HepG2 (cell line): ENCODE results near the gene AOX1. TPM values are rescaled to one million over a fixed set of nuclear protein-coding genes. Genes with fewer than 3 reads are reported as not detected.

Experiments
- ATAC-seq: fragments of 200-7000 bp; cut with Tn5 transposase; 3 replicates; pipeline ENCODE4 v1.9.1; 2020; ENCODE audit warnings: mild to moderate bottlenecking, moderate library complexity
- BruUV-seq: library from RNA; stranded (reverse); fragments of 400-500 nt; replicated peaks from 2 replicates; lab custom pipeline; 2021; lab: Mats Ljungman, UMichigan
- CTCF ChIA-PET: fragments of 300-600 bp; formaldehyde crosslinking; extraction: SDS; loops from one replicate; lab custom pipeline; 2021; ENCODE audit warnings: low total read pairs, inconsistent platforms, low intra/inter-chr PET ratio; lab: Yijun Ruan, JAX
- POLR2A ChIA-PET: fragments of 350-600 bp; sonication (Branson Sonifier 250); formaldehyde crosslinking; loops from one replicate; lab custom pipeline; 2020; ENCODE audit warnings: antibody characterized with exemption, inconsistent platforms; lab: Yijun Ruan, JAX
- DNase-seq: peaks from one replicate; pipeline ENCODE4 v3.0.0-alpha.2; 2015; ENCODE audit warnings: low spot score
- FAIRE-seq: peaks from 3 replicates; lab custom pipeline; 2011; peaks lifted over from hg19 to GRCh38; lab: Jason Lieb, UNC
- H2AFZ ChIP-seq: one replicate; pipeline ENCODE4 v1.6.1; 2011; ENCODE audit warnings: low read length, inconsistent platforms
- H3K27ac ChIP-seq: fragments of 300-600 bp; 3 replicates; pipeline ENCODE4 v1.8.0; 2011; ENCODE audit warnings: mixed run types, mild to moderate bottlenecking, mixed read lengths, low read length, inconsistent platforms; ENCODE audit not compliant: insufficient read depth; ENCODE audit errors: extremely low read length
- H3K27me3 ChIP-seq, 2 experiments: fragments of 200-600 bp in 1 of 2; 2 replicates in 1 of 2; 3 replicates in 1 of 2; pipeline versions ENCODE4 v1.6.0 to v1.8.0; 2011; ENCODE audit warnings: low read length in 2 of 2, mild to moderate bottlenecking in 2 of 2, moderate library complexity in 2 of 2, inconsistent platforms in 1 of 2; ENCODE audit not compliant: insufficient read depth in 2 of 2, control insufficient read depth in 1 of 2
- H3K36me3 ChIP-seq, 2 experiments: fragments of 200-600 bp in 1 of 2; replicated peaks in 1 of 2; 2 replicates in 1 of 2; 3 replicates in 1 of 2; pipeline versions ENCODE4 v1.5.1 to v1.8.0; 2011; ENCODE audit warnings: low read length in 2 of 2, inconsistent platforms in 1 of 2; ENCODE audit not compliant: insufficient read depth in 2 of 2, control insufficient read depth in 1 of 2
- H3K4me1 ChIP-seq: 2 replicates; pipeline ENCODE4 v1.5.1; 2012; ENCODE audit warnings: low read length, inconsistent platforms; ENCODE audit not compliant: insufficient read depth
- H3K4me2 ChIP-seq: 2 replicates; pipeline ENCODE4 v1.6.0; 2011; ENCODE audit warnings: low read depth, low read length, inconsistent platforms
- H3K4me3 ChIP-seq, 3 experiments: fragments of 200-600 bp in 1 of 3; sonication (generic), shearing (Covaris generic) in 1 of 3; replicated peaks in 1 of 3; 2 replicates each; pipeline ENCODE4 v1.5.1; 2011 to 2016; ENCODE audit warnings: low read length in 3 of 3, inconsistent platforms in 2 of 3, low read depth in 2 of 3, mild to moderate bottlenecking in 2 of 3, control low read depth in 1 of 3, mixed read lengths in 1 of 3; ENCODE audit not compliant: insufficient read depth in 1 of 3
- H3K79me2 ChIP-seq: one replicate; pipeline ENCODE4 v1.6.1; 2011; ENCODE audit warnings: low read length, inconsistent platforms; ENCODE audit not compliant: insufficient read depth
- H3K9ac ChIP-seq: 2 replicates; pipeline ENCODE4 v1.6.0; 2011; ENCODE audit warnings: mild to moderate bottlenecking, low read depth, low read length, inconsistent platforms; ENCODE audit not compliant: insufficient read depth
- H3K9me3 ChIP-seq: 2 replicates; pipeline ENCODE4 v1.5.1; 2012; ENCODE audit warnings: mild to moderate bottlenecking, low read length
- H4K20me1 ChIP-seq: 2 replicates; pipeline ENCODE4 v1.6.0; 2011; ENCODE audit warnings: inconsistent platforms, mild to moderate bottlenecking, low read length, moderate library complexity; ENCODE audit not compliant: insufficient read depth
- CAMTA2 ChIP-seq: sonication (generic); formaldehyde crosslinking; IDR thresholded peaks from 2 replicates; pipeline ENCODE4 v1.4.0; 2020; ENCODE audit warnings: mild to moderate bottlenecking, missing genetic modification reagents, borderline replicate concordance
- KDM2A ChIP-seq: sonication (generic); formaldehyde crosslinking; IDR thresholded peaks from 2 replicates; pipeline ENCODE4 v1.4.0; 2020; ENCODE audit warnings: low read depth, missing genetic modification reagents, borderline replicate concordance
- SALL2 ChIP-seq: sonication (generic); formaldehyde crosslinking; IDR thresholded peaks from 2 replicates; pipeline ENCODE4 v1.8.1; 2023; ENCODE audit warnings: mild to moderate bottlenecking, missing genetic modification reagents, inconsistent platforms
- TGIF2 ChIP-seq: IDR thresholded peaks from 2 replicates; pipeline ENCODE4 v1.6.1; 2016; ENCODE audit warnings: control low read depth, missing compliant biosample characterization
- WIZ ChIP-seq: sonication (generic); formaldehyde crosslinking; IDR thresholded peaks from 2 replicates; pipeline ENCODE4 v1.5.1; 2020; ENCODE audit warnings: mild to moderate bottlenecking, missing genetic modification reagents
- ZNF468 ChIP-seq: sonication (generic); formaldehyde crosslinking; IDR thresholded peaks from 2 replicates; pipeline ENCODE4 v1.8.0; 2022; ENCODE audit warnings: mild to moderate bottlenecking, moderate library complexity, missing genetic modification reagents
- ZNF784 ChIP-seq: sonication (generic); formaldehyde crosslinking; IDR thresholded peaks from 2 replicates; pipeline ENCODE4 v1.5.1; 2020; ENCODE audit warnings: missing genetic modification reagents, mild to moderate bottlenecking, borderline replicate concordance
- WGBS: methylation state at CpG from one replicate; pipeline ENCODE4 v1.1.6; 2017; ENCODE audit warnings: low lambda C conversion rate; 5-methylcytosine and 5-hydroxymethylcytosine counted together
- in situ Hi-C: cut with HindIII; loops from 2 replicates; pipeline ENCODE4 v1.10.0; 2017; ENCODE audit warnings: low pct_unique_long_range_greater_than_20kb; ENCODE audit not compliant: extremely low pct_ligation_motif_present
- intact Hi-C: fragments of 100-400 bp; cut with micrococcal nuclease; formaldehyde crosslinking; loops from one replicate; pipeline ENCODE4 v1.10.0; 2022; ENCODE audit not compliant: unreplicated experiment
- polyA plus RNA-seq, 8 experiments: library from polyadenylated mRNA; depleted of rRNA in 3 of 8; stranded (reverse) in 7 of 8; unstranded in 1 of 8; fragments of >200 nt; fragmentation: Illumina TruSeq in 4 of 8; extraction: Trizol in 4 of 8; gene quantifications; 2 replicates each; pipeline versions ENCODE4 v1.2.1 to v1.2.3, GENCODE V29; 2011 to 2016; ENCODE audit warnings: low read depth in 4 of 8, missing spikeins in 1 of 8, mixed read lengths in 1 of 8; ENCODE audit not compliant: insufficient read depth in 1 of 8
- total RNA-seq, 5 experiments: library from RNA; depleted of rRNA; stranded (reverse); fragments of >200 nt; fragmentation: Illumina TruSeq; extraction: Trizol; gene quantifications; 2 replicates each; pipeline ENCODE4 v1.2.3, GENCODE V29; 2016; ENCODE audit warnings: low read depth in 1 of 5

AOX1 gene
- total and polyA plus RNA-seq, 2 of the 13 experiments (the other 11 are each of a cell fraction or from before 2014, with no cell fraction given) = 9.2 to 18.0 TPM

- TF ChIP-seq CAMTA2 (CRISPR knock-in tag) = no peak
- TF ChIP-seq TGIF2 (CRISPR knock-in tag) = no peak
- no peak for TF ChIP-seq ZNF468 (CRISPR knock-in tag)
- TF ChIP-seq ZNF784 = no peak
- TF ChIP-seq KDM2A (CRISPR knock-in tag) = no peak
- TF ChIP-seq, all 625 proteins: peak for 0
Observed at GRCh38 chr2:200599206-200599605, 13.4 kb downstream of the AOX1 start (continued).

- intact Hi-C loops = no loop called here
- Histone ChIP-seq H4K20me1 (no peaks in the 10 kb centered on the region), H3K27ac (no peak overlapping the region), H3K36me3 (no peaks in the 10 kb centered on the region), H2AFZ (no peak overlapping the region), H3K79me2 (no peaks in the 10 kb centered on the region), H3K4me2 (no peak overlapping the region), H3K4me3 (no peak overlapping the region), H3K27me3 (no peaks in the 10 kb centered on the region), H3K4me1 (peaks cover 38% of the 10 kb centered on the region), H3K9me3 (no peaks in the 10 kb centered on the region), H3K9ac (no peak overlapping the region)
- TF ChIP-seq SALL2 = no peak
- TF ChIP-seq WIZ (CRISPR knock-in tag) = no peak
- in situ Hi-C loops = no loop called here
- 96% methylated on average over 7 of the region's 7 CpGs for whole genome bisulfite sequencing
- no peak for FAIRE-seq
- POLR2A ChIA-PET = interaction anchor here (5.6 kb wide), 1 partner anchor 13 kb away, joined by 73 read pairs; the partner anchor contains the start of gene AOX1
- no peak for ATAC-seq
- BruUV-seq = no TSS peak
- no peak for DNase-seq
- CTCF ChIA-PET = no interaction called here
Observed at GRCh38 chr2:200600549-200601225, 14.9 kb downstream of the AOX1 start.
